ENCODE data around the gene ACLY.
"Not testable (repeated sequence)": the region's sequence is repeated elsewhere in the genome, so short reads cannot be mapped to it uniquely, and the experiment has no call there.

Gene ACLY

DNA sequence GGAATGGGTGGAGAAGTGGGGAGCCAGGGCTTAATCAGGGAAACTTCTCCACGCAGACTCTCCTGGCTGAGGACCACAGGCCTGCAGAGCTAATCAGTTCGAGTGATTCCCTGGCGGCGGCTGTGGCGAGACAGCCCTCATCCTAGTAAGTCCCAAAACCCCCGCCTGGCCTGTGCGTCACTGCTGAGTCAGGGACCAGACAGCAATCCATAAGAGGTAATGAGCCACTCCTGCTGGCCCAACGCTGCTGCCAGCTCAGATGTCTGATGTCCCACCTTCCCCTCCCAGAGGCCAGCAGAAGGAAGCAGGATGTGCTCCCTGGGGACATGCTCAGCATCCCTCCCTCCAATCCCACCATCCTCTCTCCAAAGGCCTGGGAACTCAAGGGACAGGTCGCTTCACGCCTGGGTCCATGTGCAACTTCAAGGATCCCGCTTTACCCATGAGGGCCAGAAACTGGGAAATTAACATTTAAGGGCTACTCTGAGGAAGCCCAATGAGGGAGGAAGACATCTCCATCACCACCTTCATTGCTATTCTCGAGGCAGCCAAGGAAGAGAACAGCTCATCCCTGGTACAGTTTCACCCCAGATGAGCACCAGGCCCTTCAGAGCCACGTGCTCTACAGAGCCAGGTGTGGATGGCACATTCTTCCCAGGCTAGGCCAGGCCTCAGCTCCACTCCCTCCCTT lies 7.9 kb downstream of the ACLY start:
- DNase-seq (ENCODE audit: low read depth) = no peak

DNA sequence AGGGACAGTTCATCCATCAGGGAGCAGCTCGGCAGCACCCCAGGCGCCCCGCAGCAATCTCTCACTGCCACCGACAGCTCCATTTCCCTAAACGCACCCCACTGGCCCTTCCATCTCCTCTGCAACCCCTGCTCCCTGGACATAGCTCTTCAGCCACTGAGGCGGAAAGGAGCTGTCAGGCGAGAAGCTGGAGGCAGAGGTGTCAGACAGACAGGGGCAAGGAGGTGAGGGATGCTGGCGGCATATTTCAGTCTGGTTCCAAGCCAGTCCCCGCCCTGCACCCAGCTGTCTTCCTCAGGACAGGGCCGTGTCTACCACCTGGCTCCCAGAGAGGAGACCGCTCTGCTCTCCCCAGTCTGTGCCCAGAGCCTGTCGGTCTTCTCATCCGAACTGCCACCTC lies 9.7 kb downstream of the ACLY start:
- DNase-seq (ENCODE audit: low read depth) = no peak

DNA sequence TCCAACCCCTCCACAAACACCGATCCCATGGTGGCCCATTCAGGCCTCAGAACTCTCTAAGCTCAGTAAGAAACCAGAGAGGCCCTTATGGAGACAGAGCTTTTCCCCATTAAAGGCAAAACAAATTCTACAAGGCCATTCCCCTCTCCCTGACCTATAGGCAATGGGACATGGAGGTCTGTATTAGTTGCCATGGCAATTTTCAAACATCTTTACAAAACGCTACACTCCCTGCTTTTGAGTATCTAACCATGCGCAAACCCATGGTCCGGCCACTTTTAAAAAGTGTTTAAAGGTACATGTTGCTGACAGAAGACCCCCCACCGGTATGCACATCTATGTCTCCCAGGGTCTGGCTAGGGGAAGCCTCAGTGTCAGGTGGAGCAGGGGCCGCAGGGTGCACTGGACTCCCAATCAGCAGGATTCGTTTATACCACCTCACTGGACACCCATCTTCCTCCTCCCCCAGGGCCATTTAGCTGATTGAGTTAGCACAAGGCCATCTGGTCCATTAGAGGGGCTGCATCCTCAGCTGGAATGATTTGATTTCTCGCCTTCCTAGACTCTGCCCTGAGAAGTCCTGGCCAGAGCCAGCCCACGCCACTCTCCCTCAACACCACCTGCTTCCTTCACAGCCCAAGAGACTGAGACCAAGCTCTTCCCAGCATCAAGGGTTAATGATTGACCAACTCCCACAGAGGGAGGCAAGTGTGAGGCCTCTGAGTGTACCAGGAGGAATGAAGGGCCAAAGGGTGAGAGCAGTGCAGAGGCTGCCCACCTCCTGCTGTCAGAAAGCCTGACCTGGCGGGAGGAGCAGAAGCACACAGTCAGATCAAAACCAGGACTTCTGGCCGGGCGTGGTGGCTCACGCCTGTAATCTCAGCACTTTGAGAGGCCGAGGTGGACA lies 10.9 kb downstream of the ACLY start:
- DNase-seq (ENCODE audit: low read depth) = no peak

DNA sequence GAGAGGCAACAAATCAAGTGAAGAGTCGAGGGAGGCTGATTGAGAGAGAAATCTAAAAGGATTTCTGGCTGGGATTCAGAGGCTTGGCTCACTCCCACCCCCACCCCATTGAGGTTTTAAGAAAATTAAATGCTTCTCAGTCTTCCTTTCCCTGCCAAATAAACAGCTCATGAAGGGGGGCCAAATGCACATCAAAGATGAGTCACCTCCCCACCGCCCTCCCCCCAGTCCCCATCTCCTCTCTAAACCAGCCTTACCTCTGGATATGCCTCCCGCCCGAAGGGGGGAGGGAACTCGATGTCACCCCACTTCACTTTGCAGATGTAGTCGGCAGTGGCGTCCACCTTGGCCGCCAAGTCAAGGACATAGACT lies 11.6 kb downstream of the ACLY start:
- no peak for DNase-seq (ENCODE audit: low read depth)

DNA sequence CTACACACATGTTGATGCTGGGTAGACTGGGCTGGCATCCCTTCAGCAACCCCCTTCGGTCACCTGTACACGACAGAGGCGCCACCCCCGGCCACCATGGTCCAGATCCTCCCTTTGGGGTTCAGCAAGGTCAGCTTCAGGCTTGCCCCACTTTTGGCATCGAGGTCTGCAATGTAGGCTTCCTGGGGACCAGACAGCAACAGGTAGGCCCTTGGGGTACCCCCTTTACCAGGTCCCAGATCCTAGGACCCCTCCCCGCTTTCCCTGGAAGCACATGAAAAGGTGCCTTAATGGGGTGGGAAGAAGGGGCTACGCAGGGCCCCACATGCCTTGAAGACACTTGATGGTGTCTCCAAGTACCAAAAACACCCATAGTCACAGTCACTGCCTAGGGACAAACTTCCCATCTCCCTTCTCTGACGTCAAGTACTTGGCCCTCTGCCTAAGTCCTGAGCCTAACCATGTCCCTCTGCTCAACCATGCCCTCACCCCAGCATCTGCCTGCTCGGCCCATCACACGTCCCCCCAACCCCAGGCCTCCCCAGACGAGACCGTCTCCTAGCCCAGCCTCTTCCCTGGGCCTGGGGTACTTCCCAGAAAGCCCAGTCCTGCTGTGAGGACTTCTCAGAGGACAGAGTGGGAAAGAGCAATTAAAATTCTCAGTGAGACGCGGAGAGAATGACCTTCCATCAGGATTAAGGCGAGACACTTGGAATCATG lies 12.1 kb downstream of the ACLY start:
- DNase-seq (ENCODE audit: low read depth) = no peak

DNA sequence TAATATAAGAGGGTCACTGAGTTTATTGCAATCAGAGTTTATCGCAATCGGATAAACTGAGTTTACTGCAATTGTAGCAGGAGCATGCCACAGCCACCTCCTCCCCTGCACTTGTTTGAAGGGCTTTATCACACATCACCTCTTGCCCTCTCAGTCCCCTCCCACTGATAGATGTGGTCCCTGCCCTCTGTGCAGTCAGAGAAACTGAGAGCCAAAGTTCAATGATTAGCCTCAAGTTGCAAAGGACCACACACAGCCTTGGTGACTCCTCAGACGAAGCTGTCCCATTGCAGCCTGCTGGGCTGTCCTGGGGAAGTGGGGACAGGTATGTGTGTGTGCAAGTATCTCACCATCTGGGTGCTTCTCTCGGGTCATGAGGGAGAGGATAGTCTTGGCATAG lies 13.6 kb downstream of the ACLY start:
- no peak for DNase-seq (ENCODE audit: low read depth)

DNA sequence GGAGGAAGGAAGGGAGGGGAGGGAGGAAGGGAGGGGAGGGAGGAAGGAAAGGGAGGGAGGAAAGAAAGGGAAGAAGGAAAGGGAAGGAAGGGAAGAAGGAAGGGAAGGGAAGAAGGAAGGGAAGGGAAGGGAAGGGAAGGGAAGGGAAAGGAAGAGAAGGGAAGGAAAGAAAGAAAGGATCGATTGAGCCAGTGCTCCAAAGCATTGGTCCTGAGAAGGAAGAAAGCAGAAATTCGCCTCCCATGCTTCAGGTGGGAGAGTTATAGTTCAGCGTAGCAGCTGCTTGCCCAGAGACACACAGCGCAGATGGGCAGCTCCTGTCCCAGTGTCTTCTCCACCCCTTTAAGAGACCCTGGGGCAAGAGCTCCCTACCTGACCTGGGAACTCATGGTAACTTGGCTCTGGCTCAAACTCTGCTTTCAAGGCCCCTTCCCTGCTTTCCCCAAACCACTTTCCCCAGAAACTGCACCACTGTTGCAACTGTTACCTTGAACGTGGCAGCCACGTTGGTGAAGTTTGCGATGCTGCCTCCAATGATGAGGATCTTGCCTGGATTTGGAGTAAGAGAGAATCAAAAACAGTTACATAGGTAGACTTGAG lies 14.4 kb downstream of the ACLY start:
- DNase-seq (ENCODE audit: low read depth) = no peak

DNA sequence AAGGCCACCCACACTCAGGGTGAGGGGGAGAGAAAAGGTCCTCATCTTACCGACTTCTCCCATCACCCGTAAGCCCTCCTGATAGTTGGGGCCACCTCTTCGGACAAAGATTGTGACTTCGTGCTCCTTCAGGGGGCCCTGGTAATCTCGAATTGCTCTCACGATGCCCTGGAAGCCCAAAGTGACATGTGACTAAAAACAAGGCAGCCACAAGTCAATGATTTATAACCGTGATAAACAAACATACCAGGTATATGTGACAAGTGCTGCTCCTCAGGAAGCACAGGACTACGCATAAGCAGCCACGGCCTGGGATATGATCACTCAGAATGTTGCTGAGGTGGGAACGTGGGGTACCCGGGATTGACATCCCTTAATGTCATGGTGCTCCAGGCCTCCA lies 17.1 kb downstream of the ACLY start:
- no peak for DNase-seq (ENCODE audit: low read depth)

DNA sequence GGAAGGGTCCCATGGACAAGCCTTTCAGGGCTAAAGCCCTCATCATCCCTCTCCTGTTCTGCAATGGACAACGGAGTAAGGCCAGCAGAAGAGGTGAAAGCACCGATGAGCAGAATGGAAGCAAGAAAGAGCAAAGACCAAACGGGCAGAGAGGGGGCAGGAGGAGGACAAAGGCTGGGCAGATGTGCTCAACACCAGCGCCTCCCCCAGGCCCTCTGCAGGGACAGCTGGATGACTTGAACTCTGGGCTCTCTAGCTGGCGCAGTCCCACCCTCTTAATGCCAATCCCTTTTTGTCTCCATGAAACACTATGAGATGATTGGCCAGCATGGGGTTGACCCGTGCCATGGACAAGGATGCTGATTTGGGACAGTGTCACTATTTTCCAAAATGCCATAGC lies 22.0 kb downstream of the ACLY start:
- no peak for DNase-seq (ENCODE audit: low read depth)

DNA sequence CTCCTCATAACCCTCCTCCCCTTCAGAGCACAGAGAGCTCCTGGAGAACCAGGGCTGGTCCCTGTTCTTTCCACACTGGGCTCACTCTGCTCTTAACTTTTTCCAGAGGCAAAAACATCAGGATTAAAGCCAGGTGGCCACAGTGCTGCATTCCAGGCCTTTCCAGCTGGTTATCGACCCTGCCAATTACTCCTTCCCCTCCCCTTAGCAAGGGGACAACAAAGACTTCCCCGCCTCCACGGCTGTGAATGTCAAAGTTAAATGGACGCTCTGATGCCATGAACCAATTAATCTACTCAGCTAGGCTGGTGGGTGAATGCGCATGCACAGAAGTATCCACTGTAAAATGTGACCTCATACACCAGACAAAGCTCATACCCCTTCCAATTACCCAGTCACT lies 23.1 kb downstream of the ACLY start:
- no peak for DNase-seq (ENCODE audit: low read depth)

DNA sequence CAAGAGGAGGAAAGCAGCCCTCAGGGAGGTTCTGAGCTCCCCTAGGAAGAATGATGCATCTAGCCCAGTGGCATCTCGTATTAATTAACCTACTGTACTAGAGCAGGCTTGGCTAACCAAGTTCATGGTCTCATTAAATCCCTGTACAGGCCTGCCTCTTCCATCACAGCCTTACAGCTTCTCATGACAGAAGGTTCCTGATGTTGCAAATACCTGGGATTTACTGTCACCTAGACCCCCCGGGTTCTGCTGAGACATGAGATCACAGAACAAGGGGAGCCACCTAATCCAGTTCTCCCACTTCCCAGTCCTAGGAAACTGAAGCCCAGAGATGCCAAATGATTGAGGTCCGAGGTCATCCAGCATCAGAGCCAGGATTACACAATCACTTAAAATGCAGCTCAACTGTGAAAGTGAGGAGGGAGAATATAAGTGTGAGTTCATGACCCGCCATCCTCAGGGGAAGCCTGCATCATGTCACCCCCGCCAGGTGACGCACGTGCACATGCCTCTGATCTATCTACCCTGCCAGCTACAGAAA lies 23.9 kb downstream of the ACLY start:
- DNase-seq (ENCODE audit: low read depth) = no peak

DNA sequence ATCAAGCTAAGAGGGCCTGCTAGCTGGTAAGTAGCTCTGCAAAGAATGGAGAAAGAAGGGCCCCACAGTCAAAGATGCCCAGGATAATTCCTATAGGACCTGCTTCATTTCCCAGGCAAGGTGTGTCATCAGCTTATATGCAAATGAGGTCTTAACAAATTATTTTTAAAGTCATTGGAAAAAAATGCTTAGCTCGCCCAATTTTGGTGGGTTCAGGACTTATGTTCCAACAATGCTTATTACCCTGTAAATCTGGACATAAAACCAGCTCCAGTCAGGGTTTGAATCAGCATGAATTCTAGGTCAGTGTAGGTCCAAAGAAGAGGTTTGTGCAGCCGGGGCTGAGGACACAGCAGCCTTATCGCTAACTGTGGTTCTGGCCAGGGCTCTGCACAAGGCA lies 25.4 kb downstream of the ACLY start:
- no peak for DNase-seq (ENCODE audit: low read depth)

DNA sequence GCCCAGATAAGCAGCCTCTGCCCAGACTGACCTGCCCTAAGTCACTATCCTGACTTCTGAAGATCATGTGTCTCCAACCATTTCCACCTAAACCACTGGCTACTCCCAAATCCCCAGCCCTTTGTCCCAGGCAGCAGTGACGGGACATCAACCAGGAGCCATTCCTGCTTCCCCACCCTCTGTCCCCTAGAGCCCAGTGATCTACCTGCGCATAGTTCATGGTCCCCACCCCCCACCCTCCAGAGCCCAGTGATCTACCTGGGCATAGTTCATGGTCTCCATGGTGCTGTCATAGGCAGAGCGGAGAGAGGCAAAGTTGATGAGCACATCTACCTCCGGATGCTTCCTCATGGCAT lies 26.8 kb downstream of the ACLY start:
- no peak for DNase-seq (ENCODE audit: low read depth)

DNA sequence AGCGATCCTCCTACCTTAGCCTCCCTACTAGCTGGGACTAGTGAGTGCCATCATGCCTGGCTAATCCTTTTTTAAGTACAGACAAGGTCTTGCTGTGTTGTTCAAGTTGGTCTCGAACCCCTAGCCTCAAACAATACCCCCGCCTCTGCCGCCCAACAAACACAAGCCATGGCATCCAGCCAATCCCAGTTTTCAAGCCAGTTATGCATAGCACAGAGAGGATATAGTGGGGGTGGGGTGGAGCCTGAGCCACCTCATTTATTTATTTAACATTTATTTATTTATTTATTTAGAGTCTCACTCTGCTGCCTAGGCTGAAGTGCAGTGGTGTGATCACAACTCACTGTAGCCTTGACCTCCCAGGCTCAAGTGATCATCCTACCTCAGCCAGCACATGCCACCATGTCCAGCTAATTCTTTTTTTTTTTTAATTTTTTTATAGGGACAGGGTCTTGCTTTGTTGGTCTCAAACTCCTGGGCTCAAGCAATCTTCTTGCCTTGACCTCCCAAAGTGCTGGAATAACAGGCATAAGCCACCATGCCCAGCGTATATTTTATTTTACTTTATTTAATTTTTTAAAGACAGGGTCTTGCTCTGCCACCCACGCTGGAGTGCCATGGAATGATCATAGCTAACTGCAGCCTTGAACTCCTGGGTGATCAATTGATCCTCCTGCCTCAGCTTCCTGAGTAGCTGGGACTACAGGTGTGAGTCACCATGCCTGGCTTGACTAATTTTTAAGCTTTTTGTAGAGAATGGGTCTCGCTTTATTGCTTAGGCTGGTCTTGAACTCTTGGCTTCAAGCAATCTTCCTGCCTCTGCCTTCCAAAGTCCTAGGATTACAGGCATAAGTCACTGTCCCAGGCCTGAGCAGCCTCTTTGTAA lies 27.4 kb downstream of the ACLY start:
- DNase-seq (ENCODE audit: low read depth) = no peak

DNA sequence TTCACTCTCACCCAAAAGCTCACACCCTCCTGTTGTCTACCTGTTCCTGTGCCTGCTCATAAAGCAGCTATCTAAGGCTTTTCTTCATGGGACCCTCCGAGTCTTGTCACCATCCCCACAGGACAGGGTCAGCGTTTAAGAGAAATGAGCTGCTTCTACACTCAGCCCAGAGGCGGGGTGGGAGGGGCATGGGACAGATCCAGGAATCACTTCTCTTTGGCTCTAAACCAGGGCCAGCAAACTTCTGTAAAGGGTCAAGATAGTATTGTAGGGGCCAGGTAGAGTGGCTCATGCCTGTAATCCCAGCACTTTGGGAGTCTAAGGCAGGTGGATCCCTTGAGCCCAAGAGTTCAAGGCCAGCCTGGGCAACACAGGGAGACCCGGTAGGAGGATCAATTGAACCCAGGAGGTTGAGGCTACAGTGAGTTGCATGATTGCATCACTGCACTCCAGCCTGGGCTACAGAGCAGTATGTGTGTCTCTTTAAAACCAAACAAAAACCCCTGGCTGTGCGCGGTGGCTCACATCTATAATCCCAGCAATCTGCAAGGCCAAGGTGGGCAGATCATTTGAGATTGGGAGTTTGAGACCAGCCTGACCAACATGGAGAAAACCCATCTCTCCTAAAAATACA lies 30.3 kb downstream of the ACLY start:
- no peak for DNase-seq (ENCODE audit: low read depth)

DNA sequence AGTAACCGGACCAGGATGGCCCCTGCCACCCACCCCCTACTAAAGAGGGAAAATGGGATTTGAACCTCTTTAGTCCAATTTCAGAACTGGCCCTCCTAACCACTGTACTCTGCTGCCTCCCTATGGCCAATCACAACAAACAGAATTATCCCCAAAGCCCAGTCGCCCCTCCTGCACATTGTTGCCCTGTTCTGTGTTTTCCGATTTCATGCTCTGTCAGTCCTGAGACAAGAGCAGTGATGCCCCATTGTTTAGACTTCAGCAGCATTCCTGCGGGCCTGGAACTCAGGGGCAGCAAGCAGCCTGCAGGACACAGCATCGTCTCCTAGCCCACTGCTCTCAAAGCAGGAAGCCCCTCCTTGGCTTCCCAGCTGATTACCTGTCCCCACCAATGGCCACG lies 33.0 kb downstream of the ACLY start:
- DNase-seq (ENCODE audit: low read depth) = no peak

DNA sequence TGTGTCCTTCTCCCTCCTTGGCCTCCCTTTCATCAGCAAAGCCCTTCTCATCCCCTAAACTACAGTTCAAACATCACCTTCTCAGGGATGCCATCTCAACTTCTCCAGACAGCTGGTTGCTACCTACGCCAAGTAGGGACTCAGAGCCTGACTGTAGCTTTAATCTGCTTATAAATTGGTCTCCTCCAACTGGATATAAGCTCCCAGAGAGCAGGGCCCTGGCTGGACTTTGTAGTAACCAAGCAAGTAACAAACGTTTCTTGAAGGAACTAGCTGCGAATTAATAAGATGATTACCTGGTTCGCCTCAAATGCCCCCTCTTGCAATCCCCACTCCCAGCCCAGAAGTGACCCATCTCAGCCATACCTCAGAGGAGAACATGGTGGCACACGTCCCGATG lies 36.0 kb downstream of the ACLY start:
- no peak for DNase-seq (ENCODE audit: low read depth)

DNA sequence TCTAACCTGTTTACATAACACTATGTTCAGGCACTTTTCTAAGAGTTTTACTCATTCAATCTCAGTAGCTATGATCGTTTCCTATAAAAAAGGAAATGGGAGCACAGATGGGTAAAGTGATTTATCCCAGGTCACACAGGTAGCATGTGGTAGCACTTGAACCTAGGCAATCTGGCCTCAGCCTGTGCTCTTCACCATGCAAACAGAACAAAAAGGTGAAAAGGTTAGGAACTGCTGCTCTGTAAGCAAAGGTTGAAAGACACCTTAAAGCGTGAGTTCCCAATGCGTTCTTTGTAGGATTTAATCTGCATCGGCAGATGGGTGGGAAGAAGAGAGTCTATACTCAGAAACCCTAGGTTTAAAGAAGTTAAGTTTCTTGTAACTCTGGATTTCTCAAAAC lies 38.6 kb downstream of the ACLY start:
- DNase-seq (ENCODE audit: low read depth) = no peak

DNA sequence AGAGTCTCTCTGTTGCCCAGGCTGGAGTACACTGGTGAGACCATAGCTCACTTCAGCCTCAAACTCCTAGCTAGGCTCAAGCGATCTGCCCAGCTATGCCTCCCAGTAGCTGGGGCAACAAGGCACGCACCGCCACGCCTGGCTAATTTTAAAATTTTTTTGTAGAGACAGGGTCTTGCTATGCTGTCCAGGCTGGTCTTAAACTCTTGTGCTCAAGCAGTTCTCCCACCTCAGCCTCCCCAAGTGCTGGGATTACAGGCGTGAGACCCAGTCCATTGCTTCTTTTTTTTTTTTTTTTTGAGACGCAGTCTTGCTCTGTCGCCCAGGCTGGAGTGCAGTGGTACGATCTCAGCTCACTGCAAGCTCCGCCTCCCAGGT lies 44.5 kb downstream of the ACLY start:
- DNase-seq (ENCODE audit: low read depth) = not testable (repeated sequence)

DNA sequence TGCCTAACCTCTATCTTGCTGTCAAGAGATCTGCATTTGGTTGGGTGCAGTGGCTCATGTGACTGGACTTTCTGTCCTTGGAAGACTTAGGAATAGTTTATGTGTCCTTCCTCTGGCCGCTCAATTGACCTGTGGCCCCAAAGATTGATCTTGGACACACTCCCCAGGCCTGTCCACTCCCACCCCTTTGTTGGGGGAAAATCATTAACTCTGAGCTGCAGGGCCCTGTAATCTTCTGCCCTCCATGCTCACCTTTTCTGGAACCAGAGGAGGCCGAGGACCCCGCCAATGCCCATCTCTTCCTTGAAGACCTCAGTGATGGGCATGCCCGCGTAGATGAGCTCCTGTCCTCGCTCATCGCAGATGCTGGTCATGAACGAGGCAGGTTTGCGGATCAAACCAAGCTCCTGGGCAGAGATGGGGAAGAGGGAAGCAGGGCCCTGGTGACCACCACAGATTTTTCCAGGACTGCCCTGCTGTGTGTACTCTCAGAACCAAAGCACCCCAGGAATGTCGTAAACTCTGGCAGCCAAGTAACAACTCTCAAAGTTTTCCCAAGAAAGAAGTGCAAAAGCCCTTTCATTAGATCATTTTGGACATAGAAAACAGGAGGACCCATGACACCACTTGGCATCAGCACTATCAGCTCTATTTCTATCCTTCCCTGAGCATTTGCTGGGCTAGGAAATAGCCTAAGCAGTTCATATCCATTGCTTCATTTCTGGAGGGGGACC lies 45.0 kb downstream of the ACLY start:
- DNase-seq (ENCODE audit: low read depth) = no peak
